ENCODE results near the gene ZNF385B. TPM values are rescaled to one million over a fixed set of nuclear protein-coding genes. Genes with fewer than 3 reads are reported as not detected.

The ZNF385B gene
- total RNA-seq: 1.2 and 2.6 TPM in 2 replicates

GRCh38 chr2:179861416-179862067 lies at the start of gene ZNF385B:
Gene ZNF385B, minus strand, starts transcription at chr2:179861612.

Small RNA genes lying within 50 kb of the gene (small RNA-seq; reads per million reads assigned to genes)
- gene MIR1258: not detected

Other genes starting within 250 kb of the ZNF385B start
- 10.7 and 13.3 TPM in 2 replicates for gene CWC22, start 145.7 kb upstream of the ZNF385B start, total RNA-seq

Measured in placental epithelial cell (primary cell).